Eye (tissue), 1 donor: ENCODE data around the gene MAGED1.

Experiments
- DNase-seq: peaks from one replicate; pipeline ENCODE4 v3.0.0-alpha.2; 2015

MAGED1 gene

GRCh38 chrX:51892921-51893745 lies at the start of gene MAGED1:
Gene MAGED1, plus strand, starts transcription at chrX:51893623. Its CDS starts 682 bp downstream, at chrX:51894305.
- peak; percentile 97 for DNase-seq

DNA sequence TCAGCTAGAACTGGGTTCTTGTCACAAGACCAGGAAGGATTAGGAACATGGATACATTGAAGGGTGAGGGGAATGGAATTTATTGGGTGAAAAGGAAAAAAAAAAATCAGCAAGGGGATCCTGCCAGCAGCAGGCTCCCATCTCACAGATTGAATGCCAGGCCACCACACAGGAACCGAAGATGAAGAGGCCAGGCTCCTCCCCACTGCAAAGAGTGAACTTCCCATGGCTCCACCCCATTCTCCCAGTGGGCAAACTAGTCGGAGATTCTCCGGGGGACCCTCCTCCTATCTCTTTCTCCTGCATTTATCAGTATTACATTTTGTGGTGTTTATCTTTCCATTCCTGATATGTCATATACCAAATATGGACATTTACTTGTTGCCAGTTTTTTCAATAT lies 46.0 kb upstream of the MAGED1 start:
- DNase-seq: no peak

DNA sequence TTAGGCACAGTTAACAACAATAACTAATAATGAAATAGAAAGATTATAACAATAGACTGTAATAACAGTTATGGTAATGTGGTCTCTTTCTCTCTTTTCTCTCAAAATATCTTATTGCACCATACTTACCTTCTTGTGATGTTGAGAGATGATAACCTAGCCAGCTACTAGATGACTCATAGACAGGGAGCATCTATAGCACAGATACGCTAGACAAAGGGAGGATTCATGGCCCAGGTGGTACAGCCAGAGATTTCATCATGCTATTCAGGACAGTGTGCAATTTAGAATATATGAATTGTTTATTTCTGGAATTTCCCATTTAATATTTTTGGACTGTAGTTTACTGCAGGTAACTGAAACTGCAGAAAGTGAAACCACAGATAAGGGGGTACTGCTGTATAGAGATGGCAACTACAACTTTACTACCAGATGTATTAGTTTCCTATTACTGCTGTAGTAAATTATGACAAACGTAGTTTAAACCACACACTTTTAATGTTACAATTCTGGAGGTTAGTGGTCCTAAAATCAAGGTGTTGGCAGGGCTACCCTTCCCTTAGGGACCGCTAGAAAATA lies 41.8 kb upstream of the MAGED1 start:
- DNase-seq: no peak

DNA sequence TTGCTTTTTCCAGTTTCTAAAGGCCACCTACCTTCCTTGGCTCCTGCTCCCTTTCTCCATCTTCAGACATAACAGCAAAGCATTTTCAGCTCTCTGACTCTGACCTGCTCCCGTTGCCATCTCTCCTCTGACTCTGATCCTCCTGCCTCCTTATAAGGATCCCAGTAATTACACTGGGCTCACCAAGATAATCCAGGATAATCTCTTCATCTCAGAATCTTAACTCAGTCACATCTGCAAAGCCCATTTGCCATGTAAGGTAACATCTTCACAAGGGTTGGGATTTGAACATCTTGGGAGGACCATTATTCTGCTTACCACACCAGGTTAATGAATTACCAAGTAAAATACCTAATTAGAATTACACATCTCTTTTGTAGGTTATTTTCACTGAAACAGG lies 41.3 kb upstream of the MAGED1 start:
- no peak for DNase-seq

GRCh38 chrX:51852621-51853020 lies 40.8 kb upstream of the MAGED1 start:
- no peak for DNase-seq

DNA sequence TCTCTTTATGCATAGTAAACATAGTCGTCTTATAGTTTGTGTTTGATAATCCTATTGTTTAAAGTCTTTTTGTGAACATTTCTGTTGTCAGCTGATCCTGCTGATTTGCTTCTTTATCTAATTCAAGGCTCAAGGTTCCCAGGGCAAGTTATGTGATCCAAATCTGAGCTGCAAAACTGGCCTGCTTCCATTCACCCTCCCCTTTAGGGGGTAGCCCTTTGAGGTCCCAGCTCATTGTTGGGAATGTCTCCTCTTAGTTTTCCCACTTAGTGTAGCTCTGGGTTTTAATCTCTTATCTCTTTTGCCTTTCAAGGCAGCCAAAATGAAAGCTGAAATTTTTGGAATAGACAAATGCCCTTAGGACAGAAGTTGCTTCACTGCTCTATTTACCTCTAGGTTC lies 40.2 kb upstream of the MAGED1 start:
- no peak for DNase-seq

GRCh38 chrX:51855698-51856097 lies 37.7 kb upstream of the MAGED1 start:
- no peak for DNase-seq

DNA sequence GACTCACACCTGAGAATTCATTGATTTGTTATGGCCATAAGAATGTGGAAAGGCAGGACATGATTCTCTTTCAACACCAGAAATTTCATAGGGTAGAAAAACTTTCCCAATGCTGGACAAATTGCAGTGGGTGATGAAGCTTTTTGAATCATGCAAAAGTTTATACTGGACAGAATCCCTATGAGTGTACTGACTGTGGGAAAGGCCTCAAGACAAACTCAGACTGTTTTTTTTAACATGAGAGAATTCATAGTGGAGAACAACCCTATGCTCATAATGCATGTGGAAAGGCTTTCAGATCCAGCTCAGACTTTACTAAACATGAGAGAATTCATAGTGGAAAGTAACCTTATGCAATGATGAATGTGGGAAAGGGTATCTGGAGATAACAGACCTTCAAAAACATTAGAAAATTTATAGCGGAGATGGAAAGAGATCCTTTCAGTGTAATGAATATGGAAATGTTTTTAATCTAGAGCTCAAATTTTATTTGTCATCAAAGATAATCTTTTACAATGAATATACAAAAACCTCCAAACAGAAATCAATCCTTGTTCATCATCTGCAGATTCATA lies 36.2 kb upstream of the MAGED1 start:
- no peak for DNase-seq

DNA sequence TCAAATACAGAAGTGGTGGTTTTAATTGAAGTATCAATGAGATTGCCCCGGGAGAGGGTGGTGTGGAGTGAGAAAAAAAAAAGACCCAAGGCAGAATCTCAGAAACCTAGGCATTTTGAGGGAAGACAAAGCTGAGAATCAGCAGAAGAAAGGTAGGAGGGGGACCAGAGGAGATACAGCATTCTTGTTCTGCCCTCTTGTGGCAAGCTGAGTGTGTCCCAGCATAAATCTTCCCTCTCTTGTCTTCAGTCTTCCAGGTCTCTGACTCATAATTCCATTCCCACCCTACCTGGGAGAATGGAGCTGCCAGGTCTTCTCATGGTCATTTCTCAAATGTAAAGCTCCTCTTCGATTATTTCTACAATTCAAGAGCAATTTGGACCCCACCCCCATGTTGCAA lies 32.7 kb upstream of the MAGED1 start:
- peak; percentile 70 for DNase-seq

DNA sequence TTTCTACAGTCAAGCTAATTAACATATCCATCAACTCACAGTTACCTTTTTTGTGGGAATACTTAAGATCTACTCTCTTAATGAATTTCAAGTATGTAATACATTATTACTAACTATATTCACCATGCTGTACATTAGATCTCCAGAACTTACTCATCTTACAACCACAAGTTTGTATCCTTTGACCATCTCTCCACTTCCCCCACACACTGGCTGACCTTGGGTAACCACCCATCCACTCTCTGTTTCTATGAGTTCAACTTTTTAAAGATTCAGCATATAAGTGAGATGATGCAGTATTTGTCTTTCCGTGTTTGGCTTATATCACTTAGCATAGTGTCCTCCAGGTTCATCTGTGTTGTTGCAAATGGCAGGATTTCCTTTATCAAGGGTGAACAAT lies 30.5 kb upstream of the MAGED1 start:
- DNase-seq: no peak

DNA sequence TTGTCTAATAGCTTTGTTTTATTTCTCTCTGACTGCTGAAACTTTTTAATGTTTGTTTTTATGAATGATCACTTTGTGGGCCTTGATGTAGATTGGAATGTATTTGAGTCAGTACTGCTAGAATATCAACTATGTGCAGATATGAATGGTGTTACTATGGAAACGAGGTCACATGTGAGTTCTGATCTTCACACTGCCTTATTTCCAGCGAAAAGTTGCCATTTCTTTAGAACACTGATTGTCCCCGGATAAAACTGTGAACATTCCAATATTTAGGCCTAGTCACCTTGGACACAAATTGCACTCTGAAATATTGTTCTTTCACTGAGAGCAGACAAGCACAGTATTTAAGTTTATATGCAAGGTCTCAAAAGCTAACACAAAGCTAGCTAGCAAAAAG lies 27.2 kb upstream of the MAGED1 start:
- DNase-seq: peak; percentile 14

DNA sequence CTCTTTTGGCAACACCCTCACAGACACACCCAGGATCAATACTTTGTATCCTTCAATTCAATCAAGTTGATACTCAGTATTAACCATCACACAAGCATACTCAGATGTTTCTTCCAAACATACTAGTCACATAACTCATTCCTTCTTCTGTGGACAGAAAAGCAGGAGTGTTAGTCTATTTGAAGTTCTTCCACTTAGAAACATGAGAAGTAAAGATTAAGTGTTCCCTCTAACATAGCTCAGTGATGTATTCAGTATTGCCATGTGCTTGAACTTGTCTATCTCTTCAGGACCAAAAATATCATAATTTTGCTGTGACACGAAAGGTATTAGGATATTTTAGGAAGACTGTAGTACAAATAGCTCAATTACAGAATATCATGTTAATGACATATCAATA lies 25.8 kb upstream of the MAGED1 start:
- no peak for DNase-seq

GRCh38 chrX:51870354-51870753 lies 23.1 kb upstream of the MAGED1 start:
- DNase-seq: no peak

- no peak for DNase-seq
These were observed 19.3 kb upstream of the MAGED1 start for GRCh38 chrX:51874123-51874522.

DNA sequence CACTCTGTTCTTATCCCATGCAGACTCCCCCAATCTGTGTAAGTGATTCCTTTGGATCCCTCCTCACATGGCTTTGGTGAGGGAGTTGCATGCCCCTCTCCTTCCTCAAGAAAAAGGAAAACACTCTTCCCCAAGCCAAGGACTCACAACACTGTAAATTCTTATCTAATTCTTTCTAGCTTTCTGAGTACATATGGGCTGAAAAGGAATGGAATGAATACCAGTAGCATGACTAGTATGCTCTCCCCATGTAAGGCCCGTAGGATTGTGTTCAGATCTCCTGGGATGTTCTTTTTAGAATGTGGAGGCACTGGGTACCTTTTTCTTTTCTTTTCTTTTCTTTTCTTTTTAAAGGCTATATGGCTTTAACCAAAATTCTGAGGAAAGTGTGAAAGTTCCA lies 17.0 kb upstream of the MAGED1 start:
- no peak for DNase-seq

DNA sequence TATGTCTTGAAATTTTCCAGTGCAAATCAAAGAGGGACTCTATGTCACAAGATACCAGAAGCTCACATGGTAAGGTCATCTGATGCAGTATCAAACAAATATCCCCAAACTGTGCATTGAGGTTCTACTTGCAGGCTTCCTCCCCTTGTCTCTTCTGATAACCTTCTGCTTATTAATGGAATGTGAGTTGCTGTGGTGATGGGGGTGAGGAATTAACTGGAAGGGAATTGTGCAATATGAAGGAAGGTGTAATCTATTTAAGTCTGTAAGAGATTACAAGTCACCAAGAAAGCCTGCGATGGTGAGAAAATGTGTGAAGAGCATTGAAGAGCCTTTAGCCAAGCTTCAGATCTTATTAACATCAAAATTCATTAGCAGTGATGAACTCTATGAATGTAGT lies 15.4 kb upstream of the MAGED1 start:
- DNase-seq: no peak

- DNase-seq: no peak
These were observed 3.6 kb upstream of the MAGED1 start for GRCh38 chrX:51889851-51890250.

DNA sequence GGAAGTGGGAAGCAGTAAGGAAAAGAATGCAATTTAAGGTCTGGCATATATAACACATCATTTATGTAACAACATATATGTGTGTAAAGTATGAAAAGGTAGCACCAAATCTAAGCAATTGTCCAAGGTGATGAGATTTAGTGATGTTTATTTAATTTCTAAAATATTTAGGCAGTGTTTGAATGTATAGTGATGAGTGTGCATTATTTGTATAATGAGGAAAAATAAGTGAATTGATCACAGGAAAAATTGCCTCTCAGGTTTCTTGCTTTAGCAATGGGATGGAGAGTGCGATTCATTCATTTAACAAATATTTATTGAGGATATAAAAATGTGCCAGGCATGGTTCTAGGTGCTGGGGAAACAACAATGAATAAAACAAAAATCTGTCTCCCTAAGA lies 2.2 kb upstream of the MAGED1 start:
- DNase-seq: no peak

DNA sequence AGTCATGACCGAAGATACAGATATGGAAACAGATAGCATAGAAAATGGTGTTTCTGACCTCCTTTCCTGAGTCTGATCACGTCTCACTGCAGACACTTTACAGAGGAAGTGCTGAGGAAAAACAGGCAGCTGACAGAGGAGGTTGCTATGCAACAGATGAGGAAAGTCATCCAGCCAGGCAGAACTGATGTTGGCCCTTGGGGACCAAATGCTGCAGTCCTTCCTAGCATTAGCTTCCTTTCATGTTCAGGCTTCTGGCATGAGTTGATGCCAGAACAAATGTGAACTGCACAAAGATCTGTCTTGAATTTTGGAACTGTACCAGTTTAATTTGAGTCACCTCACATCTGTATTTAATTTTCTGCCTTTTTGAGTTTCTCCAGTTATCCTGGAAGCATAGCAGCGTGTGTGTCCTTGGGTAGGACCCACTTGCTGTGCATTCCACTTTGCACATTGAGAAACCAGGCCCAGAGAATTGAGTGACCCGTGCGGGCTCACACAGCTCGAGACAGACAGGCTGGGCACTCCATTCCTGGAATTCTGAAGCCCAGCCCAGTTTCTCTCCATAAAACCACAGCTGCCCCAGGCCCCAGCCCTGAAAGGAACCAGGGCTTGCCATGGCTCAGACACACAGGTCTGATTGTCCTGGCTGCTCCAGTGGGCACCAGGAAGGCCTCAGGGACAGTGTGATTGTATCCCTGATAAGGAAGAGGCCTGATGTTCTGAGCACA lies 1.4 kb upstream of the MAGED1 start:
- DNase-seq: peak; percentile 86

GRCh38 chrX:51893931-51894696 lies 691 bp downstream of the MAGED1 start:
- peak; percentile 88 for DNase-seq

- peak; percentile 75 for DNase-seq
These were observed 1.4 kb downstream of the MAGED1 start for GRCh38 chrX:51894697-51895336.

GRCh38 chrX:51896626-51897025 lies 3.2 kb downstream of the MAGED1 start:
- DNase-seq: no peak
